Activated gamma-delta T cell treated with anti-CD3 and anti-CD28 coated beads, Interleukin-2, amount 50 U/mL, for 16 hours (primary cell): ENCODE data around the gene LRIT3.

Source experiments
- DNase-seq: peaks from one replicate; pipeline ENCODE4 v3.0.0-alpha.2; 2020; ENCODE audit warnings: low read depth

The LRIT3 gene

DNA sequence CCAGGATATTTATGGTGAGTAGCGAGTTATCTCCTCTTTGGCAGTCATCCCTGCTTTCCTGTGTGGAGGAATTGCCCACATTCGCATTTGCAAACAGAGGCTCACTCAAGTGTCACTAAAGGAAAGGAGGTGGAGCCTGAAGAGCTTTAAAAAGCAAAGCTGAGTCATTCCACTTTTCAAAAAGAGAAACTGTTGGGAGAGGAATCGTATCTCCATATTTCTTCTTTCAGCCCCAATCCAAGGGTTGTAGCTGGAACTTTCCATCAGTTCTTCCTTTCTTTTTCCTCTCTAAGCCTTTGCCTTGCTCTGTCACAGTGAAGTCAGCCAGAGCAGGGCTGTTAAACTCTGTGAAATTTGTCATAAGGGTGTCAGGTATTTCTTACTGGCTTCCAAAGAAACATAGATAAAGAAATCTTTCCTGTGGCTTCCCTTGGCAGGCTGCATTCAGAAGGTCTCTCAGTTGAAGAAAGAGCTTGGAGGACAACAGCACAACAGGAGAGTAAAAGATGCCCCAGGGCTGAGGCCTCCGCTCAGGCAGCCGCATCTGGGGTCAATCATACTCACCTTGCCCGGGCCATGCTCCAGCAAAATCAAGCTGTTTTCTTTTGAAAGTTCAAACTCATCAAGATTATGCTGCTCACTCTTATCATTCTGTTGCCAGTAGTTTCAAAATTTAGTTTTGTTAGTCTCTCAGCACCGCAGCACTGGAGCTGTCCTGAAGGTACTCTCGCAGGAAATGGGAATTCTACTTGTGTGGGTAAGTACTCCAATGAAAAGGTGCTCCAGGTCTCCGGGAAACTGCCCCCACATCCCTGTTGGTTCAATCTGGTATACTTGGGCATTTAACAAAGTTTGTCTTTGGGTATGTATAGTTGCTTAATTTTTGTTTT is 65.0 kb downstream of the LRIT3 start, which contains the start of gene EGF:
Gene EGF, plus strand, starts transcription at position 178 of the 890 bp plus-strand sequence. Its CDS starts 453 bp downstream, at position 631.
- DNase-seq: no peak

DNA sequence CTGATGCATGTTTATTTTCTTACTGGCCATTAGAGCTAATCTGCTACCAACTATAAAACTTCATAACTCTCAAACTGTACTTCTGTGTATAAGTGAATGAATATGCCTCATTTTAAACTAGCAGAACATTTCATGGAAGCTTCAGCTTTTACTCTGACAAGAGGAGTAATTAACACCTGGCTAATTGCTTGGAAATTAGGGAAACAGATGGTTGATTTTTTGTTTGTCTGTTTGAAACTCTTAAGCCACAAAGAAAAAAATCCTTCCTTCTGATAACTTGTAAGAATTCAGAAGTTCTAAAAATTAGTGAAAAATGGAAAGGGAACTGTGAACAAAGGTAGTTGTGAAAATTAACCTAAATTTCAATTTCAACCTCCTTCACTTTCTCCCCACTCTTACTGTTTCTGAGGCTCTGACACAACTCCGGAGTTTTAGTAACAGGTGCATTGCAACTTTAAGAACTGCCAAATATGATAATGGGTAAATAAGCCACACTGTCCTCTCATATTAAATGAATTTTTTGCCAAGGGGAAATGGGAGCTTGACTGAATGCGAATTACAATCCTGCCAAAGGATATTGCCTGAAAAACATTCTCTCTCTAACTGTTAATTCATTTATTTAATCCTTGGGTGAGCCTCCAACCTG is 65.8 kb downstream of the LRIT3 start:
- no peak for DNase-seq

DNA sequence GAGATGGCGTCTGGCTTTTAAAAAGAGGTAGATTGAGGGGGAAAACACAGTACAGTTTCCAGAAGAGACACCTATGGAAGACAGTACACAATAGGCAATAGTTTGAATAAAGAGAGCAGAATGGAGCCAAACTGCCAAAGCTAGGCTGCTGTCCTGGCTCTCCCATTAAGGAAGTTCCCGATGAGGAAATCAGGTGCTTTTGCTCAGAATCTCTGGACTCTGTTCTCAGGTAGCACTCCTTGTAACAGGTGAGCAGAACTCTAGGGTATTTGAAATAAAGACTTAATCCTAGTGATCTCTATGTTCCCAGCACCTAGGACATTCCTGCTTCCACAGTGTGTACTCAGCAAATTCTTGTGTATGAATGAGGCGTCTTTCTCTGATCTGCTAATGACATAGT is 66.4 kb downstream of the LRIT3 start:
- DNase-seq: no peak

DNA sequence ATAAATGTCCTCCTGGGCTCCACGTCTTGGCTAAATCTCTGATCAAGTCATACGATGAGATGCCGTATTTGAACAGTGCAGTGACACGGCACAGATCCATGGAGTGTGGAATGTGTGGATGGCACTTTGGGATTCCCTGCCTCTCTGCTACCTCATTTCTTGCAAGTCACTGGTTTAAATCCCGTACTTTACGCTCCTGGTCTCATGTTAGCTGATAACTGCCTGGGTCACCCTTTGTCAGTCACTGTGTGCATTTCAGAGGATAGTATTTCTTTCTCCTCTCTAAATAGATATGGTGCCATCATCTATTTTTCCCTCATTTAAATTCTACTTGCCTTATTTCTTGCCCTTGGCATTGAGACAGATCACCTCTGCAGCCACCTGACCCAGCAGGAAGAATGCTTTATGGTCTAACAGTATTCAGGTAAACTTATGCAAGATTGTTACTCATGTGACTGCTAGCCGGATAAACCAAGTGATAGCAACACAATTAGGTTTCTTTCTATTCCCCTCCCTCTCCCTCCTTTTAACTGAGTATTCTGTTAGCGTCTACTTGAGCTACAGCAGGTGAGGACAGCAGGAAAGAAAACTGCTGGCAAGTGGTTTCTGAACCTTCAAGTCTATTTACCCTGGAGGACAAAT is 67.6 kb downstream of the LRIT3 start:
- no peak for DNase-seq

DNA sequence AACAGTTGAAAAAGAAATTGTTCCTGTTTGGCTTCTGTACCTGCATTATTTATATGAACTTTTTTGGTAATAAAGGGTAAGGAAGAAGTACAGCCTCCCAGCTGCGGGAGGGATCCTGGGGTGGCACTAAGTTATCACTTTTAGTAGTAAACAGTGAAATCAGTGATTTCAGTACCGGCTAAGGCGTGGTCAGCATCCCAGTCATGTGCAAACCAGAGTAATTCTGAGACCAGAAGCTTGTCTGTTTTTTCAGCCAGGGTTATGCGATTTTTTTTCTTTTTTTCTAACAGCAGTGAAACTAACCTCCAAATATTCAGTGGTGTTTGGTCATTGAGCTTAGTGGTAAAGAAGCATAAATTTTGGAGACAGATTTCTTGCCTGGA is 68.1 kb downstream of the LRIT3 start:
- DNase-seq: no peak

DNA sequence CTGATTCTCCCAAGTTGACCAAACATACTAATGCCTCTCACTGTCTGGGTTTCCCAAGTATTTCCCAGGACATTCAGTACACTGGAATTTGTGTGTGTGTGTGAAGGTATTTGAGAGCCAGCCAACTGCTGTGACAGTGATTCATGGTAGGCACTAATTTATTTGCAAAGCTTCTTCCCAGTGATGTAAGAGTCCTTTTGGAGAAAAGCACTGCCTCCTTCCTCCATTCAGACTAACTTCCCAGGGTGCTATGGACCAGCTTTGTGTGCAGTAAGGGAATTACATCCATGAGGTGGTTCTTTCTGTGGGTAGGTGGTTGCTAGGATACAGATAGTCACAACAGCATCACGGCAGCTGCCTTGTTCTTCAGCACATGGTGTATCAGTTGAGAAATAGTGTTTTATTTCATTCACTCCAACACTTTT is 73.5 kb downstream of the LRIT3 start:
- no peak for DNase-seq
